C4-2B (cell line): ENCODE results near the gene AGTRAP.

Experiments used
- H3K27ac ChIP-seq: fragments of 450-650 bp; 2 replicates; pipeline ENCODE4 v1.5.1; 2017
- CTCF ChIP-seq: fragments of 450-650 bp; conservative IDR thresholded peaks from 2 replicates; pipeline ENCODE4 v1.5.1; 2017; ENCODE audit warnings: mild to moderate bottlenecking
- ZFX ChIP-seq: fragments of 450-650 bp; IDR thresholded peaks from 2 replicates; pipeline ENCODE4 v1.6.1; 2017

The AGTRAP gene

DNA sequence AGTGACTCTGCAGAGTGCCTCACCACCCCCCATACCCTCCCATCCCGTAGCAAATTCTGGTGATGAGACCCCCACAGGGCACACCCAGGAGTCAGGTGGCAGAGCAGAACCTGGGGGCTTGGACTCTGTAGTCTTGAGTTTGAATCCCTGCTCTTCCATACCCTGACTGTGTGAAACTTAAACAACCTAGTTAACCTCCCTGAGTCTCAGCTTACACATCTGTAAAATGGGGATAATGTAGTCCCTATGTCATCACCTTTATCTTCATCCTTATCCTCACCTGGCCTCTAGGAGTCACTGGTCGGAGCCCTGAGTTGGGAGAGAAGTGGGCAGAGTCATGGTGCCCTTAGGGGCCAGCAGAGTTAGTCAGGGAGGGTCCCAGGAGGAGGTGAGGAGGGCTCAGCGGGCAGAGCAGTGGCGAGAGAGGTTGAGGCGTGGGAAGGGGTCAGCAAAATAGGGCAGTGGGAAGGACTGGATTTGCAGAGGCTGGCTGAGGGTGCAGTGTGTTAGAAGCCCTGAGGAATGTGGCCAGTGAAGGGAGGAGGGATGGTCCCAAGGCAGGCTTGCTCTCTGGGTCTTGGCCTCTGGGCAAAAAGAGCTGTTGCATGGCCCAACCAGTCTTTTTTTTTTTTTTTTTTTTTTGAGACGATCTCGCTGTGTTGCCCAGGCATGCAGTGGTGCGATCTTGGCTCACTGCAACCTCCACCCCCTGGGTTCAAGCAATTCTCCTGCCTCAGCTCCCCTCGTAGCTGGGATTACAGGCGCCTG, 44.6 kb downstream of the AGTRAP start:
- TF ChIP-seq CTCF = no peak
- no peak for TF ChIP-seq ZFX
- H3K27ac ChIP-seq = no peak overlapping the region

GRCh38 chr1:11781297-11781696, 45.4 kb downstream of the AGTRAP start:
- no peak overlapping the region for H3K27ac ChIP-seq
- TF ChIP-seq CTCF (no peak), ZFX (no peak)

GRCh38 chr1:11782127-11782708, 46.3 kb downstream of the AGTRAP start:
- TF ChIP-seq ZFX (no peak), CTCF (no peak)
- H3K27ac ChIP-seq = no peak overlapping the region

- TF ChIP-seq CTCF (no peak), ZFX (no peak)
- H3K27ac ChIP-seq = no peak overlapping the region
These were observed 47.6 kb downstream of the AGTRAP start for GRCh38 chr1:11783556-11783955.

DNA sequence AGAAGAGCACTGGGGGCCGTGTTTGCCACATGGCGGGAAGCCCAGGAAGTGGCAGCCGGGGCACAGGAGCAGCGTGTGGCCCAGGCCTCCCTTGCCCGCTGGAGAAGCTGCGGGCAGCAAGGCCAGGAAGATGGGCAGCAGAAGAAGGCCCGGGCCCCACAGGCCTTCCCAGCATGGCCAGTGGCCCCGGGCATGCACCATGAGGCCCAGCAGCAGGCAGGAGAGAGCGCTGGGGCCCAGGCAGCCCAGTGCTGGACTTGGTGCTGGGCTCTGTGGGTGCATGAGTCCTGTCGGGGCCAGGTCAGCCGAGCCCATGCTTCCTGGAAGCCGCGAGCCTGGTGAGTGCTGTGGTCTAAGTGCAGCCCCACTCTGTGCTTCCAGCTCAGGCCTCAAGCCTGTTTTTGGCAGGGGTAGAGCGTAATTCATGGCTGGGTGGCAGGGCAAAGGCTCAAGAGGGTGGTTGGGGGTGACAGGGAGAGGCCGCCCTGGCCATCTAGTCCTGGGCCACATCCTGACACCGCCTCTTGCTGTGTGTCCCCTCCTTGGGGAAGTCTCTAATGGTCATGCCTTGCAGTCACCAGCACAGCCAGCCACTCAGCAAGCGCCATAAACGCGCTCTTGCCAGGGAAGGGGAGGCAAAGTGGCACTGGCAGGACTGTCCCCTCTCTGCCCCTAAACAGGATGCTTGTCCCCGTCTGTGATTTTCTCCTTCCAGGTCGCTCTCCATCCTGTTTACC, 48.5 kb downstream of the AGTRAP start:
- no peak for TF ChIP-seq ZFX
- TF ChIP-seq CTCF = no peak
- no peak overlapping the region for H3K27ac ChIP-seq

DNA sequence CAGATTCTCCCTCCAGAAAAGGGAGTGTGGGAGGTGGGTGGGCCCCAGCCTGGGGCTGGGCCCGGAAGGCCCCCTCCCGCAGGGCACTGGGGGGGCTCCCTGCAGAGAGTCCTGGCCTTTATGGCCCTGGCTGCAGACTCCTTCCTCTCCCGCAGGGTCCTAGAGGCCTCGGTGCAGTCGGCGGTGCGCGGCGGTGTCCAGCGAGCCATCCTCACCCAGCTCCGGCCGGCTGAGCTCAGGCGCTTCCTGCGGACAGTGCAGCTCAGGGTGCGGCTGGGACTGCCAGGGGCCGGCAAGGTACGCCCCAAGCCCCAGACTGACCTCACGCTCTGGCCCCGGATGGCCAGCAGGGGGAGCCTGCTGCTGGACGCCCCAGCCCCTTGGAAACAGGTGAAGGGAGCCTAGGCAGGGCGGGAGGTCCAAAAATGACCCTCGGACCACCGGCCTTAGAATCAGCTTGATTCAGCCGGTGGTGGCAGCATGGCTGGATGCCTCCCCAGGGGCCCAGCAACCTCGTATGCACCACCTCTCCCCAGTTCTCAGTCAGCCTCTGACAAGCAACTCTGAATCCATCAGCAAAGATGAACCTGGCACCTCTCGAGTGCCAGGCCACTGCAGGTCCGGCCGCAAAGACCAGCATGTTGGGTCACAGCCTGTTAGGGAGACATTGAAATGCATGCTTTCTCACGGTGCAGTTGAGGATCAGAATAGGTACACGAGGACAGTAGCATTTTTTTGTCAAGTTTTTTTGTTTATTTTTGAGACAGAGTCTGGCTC, 49.2 kb downstream of the AGTRAP start:
- TF ChIP-seq CTCF (peak; percentile 96), ZFX (no peak)
- no peak overlapping the region for H3K27ac ChIP-seq

DNA sequence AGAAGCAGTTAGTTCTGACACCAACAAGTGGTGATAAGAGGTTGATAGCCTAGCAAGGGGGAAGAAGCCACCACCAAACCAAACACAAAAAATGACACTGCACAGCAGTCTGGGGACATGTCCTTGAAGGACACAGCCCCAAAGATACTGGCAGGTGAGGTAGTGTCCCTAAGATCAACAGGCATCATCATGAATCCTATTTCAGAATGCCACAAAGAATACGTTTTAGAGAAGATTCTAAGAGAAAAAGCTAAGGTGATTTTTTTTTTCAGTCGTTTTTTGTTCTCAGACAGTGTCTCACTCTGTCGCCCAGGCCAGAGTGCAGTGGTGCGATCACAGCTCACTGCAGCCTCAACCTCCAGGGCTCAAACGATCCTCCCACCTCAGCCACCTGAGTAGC, 50.2 kb downstream of the AGTRAP start:
- no peak overlapping the region for H3K27ac ChIP-seq
- TF ChIP-seq CTCF = no peak
- TF ChIP-seq ZFX = no peak
